GM12878 (cell line): ENCODE measurements around the gene CCDC102B. TPM values are rescaled to one million over a fixed set of nuclear protein-coding genes. Genes with fewer than 3 reads are reported as not detected.
"Not testable (repeated sequence)": the region's sequence is repeated elsewhere in the genome, so short reads cannot be mapped to it uniquely, and the experiment has no call there.

Experiments
- ATAC-seq: fragments of 200-7000 bp; cut with Tn5 transposase; 3 replicates; pipeline ENCODE4 v1.9.1; 2020; ENCODE audit warnings: mild to moderate bottlenecking, moderate library complexity
- BruUV-seq: library from RNA; stranded (reverse); fragments of 400-500 nt; replicated peaks from 2 replicates; lab custom pipeline; 2021; lab: Mats Ljungman, UMichigan
- CTCF ChIA-PET: fragments of 300-600 bp; sonication (Branson Sonifier 250); formaldehyde crosslinking; extraction: SDS; loops from one replicate; lab custom pipeline; 2021; ENCODE audit warnings: inconsistent platforms; lab: Yijun Ruan, JAX
- POLR2A ChIA-PET: fragments of 350-600 bp; formaldehyde crosslinking; extraction: SDS; loops from one replicate; lab custom pipeline; 2021; ENCODE audit warnings: inconsistent platforms; lab: Charles Lee
- RAD21 ChIA-PET: fragments of 300-600 bp; sonication (Branson Sonifier 250); formaldehyde crosslinking; loops from one replicate; lab custom pipeline; 2023; ENCODE audit warnings: antibody characterized with exemption; ENCODE audit not compliant: unreplicated experiment; lab: Charles Lee
- SMC1A ChIA-PET: fragments of 300-600 bp; sonication (Branson Sonifier 250); formaldehyde crosslinking; loops from one replicate; lab custom pipeline; 2023; ENCODE audit not compliant: unreplicated experiment, uncharacterized antibody; lab: Charles Lee
- DNase-seq: peaks from one replicate; pipeline ENCODE4 v3.0.0-alpha.2; 2011; ENCODE audit warnings: low read depth, low spot score
- FAIRE-seq: peaks from 3 replicates; lab custom pipeline; 2011; peaks lifted over from hg19 to GRCh38; lab: Jason Lieb, UNC
- H2AFZ ChIP-seq: 2 replicates; pipeline ENCODE4 v1.6.0; 2011; ENCODE audit warnings: low read depth, low read length, control low read depth; ENCODE audit not compliant: control insufficient read depth
- H3K27ac ChIP-seq: 2 replicates; pipeline ENCODE4 v1.5.1; 2011; ENCODE audit warnings: control low read depth; ENCODE audit not compliant: control insufficient read depth, insufficient read depth
- H3K27me3 ChIP-seq, 2 experiments: replicated peaks in 1 of 2; 2 replicates each; pipeline versions ENCODE4 v1.6.0 to v1.6.1; 2011; ENCODE audit warnings: low read length in 1 of 2; ENCODE audit not compliant: control insufficient read depth in 2 of 2, insufficient read depth in 2 of 2
- H3K36me3 ChIP-seq, 2 experiments: 2 replicates each; pipeline ENCODE4 v1.5.1; 2011; ENCODE audit warnings: low read length in 1 of 2; ENCODE audit not compliant: control insufficient read depth in 2 of 2, insufficient read depth in 2 of 2
- H3K4me1 ChIP-seq: 2 replicates; pipeline ENCODE4 v1.6.1; 2011; ENCODE audit warnings: mild to moderate bottlenecking, low read length, moderate library complexity, mixed read lengths; ENCODE audit not compliant: control insufficient read depth, insufficient read depth
- H3K4me2 ChIP-seq: 2 replicates; pipeline ENCODE4 v1.6.0; 2011; ENCODE audit warnings: control low read depth; ENCODE audit not compliant: control insufficient read depth, insufficient read depth
- H3K4me3 ChIP-seq: fragments of 200-600 bp; sonication (generic); 2 replicates; pipeline ENCODE4 v1.5.1; 2016
- H3K79me2 ChIP-seq: 2 replicates; pipeline ENCODE4 v1.6.0; 2011; ENCODE audit warnings: low read length; ENCODE audit not compliant: control insufficient read depth, insufficient read depth
- H3K9ac ChIP-seq: 2 replicates; pipeline ENCODE4 v1.8.0; 2011; ENCODE audit warnings: low read length, control low read depth, mixed read lengths; ENCODE audit not compliant: control insufficient read depth, insufficient read depth
- H3K9me3 ChIP-seq: replicated peaks from 3 replicates; pipeline ENCODE4 v1.5.1; 2011; ENCODE audit warnings: mild to moderate bottlenecking, low read length; ENCODE audit not compliant: control insufficient read depth, insufficient read depth
- H4K20me1 ChIP-seq: 2 replicates; pipeline ENCODE4 v1.6.0; 2011; ENCODE audit not compliant: control insufficient read depth, insufficient read depth
- WGBS: methylation state at CpG from one replicate; pipeline ENCODE4 v1.1.6; 2016; ENCODE audit warnings: low lambda C conversion rate; ENCODE audit not compliant: insufficient replicate concordance, insufficient coverage; ENCODE audit errors: missing lambda C conversion rate; 5-methylcytosine and 5-hydroxymethylcytosine counted together
- in situ Hi-C: fragments of 300-500 bp; cut with MboI; formaldehyde crosslinking; loops from 9 replicates; pipeline ENCODE4 v1.14.3; 2018; ENCODE audit warnings: mixed read lengths
- intact Hi-C: fragments of 100-400 bp; cut with micrococcal nuclease; formaldehyde crosslinking; loops from one replicate; pipeline ENCODE4 v1.14.2; 2022; ENCODE audit not compliant: unreplicated experiment
- polyA plus RNA-seq, 11 experiments: library from polyadenylated mRNA; depleted of rRNA in 4 of 11; unstranded in 6 of 11; stranded (reverse) in 5 of 11; fragments of >200 nt; fragmentation: Nextera tagmentation in 4 of 11; fragmentation: Illumina TruSeq in 1 of 11; extraction: Ambion mirVana in 4 of 11; extraction: Trizol in 1 of 11; gene quantifications; 1 replicate in 1 of 11; 2 replicates in 10 of 11; pipeline versions ENCODE4 v1.2.1 to v1.2.3, GENCODE V29; 2011 to 2016; ENCODE audit warnings: inconsistent platforms in 2 of 11, missing spikeins in 2 of 11, low read depth in 1 of 11
- total RNA-seq, 4 experiments: library from RNA; depleted of rRNA in 3 of 4; stranded (reverse); fragments of >200 nt in 3 of 4; fragmentation: Illumina TruSeq in 1 of 4; extraction: Trizol in 1 of 4; gene quantifications; 2 replicates each; pipeline versions ENCODE4 v1.2.1 to v1.2.3, GENCODE V29; 2013 to 2021
- TF ChIP-seq, protein P1 (sequence below): fragments of 450-650 bp; IDR thresholded peaks from 2 replicates; pipeline ENCODE4 v1.6.1; 2018; ENCODE audit warnings: borderline replicate concordance, mild to moderate bottlenecking; ENCODE audit not compliant: partially characterized antibody

Gene CCDC102B
- total and polyA plus RNA-seq, 10 of the 15 experiments (the other 5 are each of a cell fraction or from before 2014, with no cell fraction given): 2.7 to 4.7 (median 3.3) TPM

DNA sequence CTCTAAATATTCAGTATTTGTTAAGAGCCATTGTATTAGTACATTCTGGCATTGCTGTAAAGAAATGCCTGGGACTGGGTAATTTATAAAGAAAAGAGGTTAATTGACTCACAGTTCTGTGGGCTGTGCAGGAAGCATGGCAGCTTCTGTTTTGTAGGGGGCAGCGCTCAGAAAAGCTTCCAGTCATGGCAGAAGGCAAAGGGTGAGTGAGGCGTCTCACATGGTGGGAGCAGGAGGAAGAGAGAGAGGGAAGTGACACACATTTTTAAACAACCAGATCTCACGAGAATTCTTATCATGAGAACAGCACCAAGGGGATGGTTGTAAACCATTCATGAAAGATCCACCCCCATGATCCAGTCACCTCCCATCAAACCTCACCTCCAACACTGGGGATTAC is 13.8 kb upstream of the CCDC102B start:
- no peak for FAIRE-seq

DNA sequence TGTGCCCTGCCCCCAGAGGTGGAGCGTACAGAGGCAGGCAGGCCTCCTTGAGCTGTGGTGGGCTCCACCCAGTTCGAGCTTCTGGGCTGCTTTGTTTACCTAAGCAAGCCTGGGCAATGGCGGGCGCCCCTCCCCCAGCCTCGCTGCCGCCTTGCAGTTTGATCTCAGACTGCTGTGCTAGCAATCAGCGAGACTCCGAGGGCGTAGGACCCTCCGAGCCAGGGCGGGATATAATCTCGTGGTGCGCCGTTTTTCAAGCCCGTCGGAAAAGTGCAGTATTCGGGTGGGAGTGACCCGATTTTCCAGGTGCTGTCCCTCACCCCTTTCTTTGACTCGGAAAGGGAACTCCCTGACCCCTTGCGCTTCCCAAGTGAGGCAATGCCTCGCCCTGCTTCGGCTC is 7.6 kb upstream of the CCDC102B start:
- WGBS: 41% methylated on average over 16 of the region's 22 CpGs
- intact Hi-C loops, DNase-seq, H2AFZ ChIP-seq, H3K79me2 ChIP-seq, BruUV-seq, H3K9me3 ChIP-seq, FAIRE-seq, in situ Hi-C loops, H3K36me3 ChIP-seq, H3K4me2 ChIP-seq, H3K4me1 ChIP-seq, CTCF ChIA-PET, H3K27me3 ChIP-seq, H4K20me1 ChIP-seq, RAD21 ChIA-PET, H3K27ac ChIP-seq, SMC1A ChIA-PET, H3K4me3 ChIP-seq, POLR2A ChIA-PET, ATAC-seq, H3K9ac ChIP-seq: not testable (repeated sequence)

More for the DNA sequence above, 13.8 kb upstream of the CCDC102B start:
- in situ Hi-C loops: no loop called here
- Histone ChIP-seq H3K79me2 (no peaks in the 10 kb centered on the region), H3K36me3 (no peaks in the 10 kb centered on the region), H3K27ac (no peak overlapping the region), H3K27me3 (no peaks in the 10 kb centered on the region)
- ChIA-PET POLR2A (no interaction called here), RAD21 (no interaction called here), CTCF (no interaction called here)
- intact Hi-C loops: no loop called here
- no peak for ATAC-seq
- BruUV-seq: no TSS peak
- TF ChIP-seq, protein P1, sequence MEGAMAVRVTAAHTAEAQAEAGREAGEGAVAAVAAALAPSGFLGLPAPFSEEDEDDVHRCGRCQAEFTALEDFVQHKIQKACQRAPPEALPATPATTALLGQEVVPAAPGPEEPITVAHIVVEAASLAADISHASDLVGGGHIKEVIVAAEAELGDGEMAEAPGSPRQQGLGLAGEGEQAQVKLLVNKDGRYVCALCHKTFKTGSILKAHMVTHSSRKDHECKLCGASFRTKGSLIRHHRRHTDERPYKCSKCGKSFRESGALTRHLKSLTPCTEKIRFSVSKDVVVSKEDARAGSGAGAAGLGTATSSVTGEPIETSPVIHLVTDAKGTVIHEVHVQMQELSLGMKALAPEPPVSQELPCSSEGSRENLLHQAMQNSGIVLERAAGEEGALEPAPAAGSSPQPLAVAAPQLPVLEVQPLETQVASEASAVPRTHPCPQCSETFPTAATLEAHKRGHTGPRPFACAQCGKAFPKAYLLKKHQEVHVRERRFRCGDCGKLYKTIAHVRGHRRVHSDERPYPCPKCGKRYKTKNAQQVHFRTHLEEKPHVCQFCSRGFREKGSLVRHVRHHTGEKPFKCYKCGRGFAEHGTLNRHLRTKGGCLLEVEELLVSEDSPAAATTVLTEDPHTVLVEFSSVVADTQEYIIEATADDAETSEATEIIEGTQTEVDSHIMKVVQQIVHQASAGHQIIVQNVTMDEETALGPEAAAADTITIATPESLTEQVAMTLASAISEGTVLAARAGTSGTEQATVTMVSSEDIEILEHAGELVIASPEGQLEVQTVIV: no peak
- TF ChIP-seq, all 136 proteins: peak for 0
- 12% methylated on average over 3 of the region's 3 CpGs for WGBS
- Histone ChIP-seq H3K4me3 (no peak overlapping the region), H4K20me1 (no peaks in the 10 kb centered on the region), H2AFZ (no peak overlapping the region), H3K9me3 (no peaks in the 10 kb centered on the region), H3K9ac (no peak overlapping the region), H3K4me1 (no peaks in the 10 kb centered on the region), H3K4me2 (no peak overlapping the region)
- SMC1A ChIA-PET: no interaction called here
- no peak for DNase-seq
